PC-9 (cell line): ENCODE data around the gene CYGB. TPM values are rescaled to one million over a fixed set of nuclear protein-coding genes. Genes with fewer than 3 reads are reported as not detected.

Source experiments
- BruUV-seq: library from RNA; stranded (reverse); fragments of 400-500 nt; replicated peaks from 2 replicates; lab custom pipeline; 2021; lab: Mats Ljungman, UMichigan
- CTCF ChIA-PET: fragments of 300-600 bp; sonication (Branson Sonifier 250); formaldehyde crosslinking; loops from one replicate; lab custom pipeline; 2022; ENCODE audit warnings: antibody characterized with exemption; lab: Charles Lee
- POLR2A ChIA-PET: fragments of 300-600 bp; sonication (Branson Sonifier 250); formaldehyde crosslinking; loops from one replicate; lab custom pipeline; 2022; ENCODE audit warnings: antibody characterized with exemption; ENCODE audit not compliant: unreplicated experiment; lab: Charles Lee
- DNase-seq, 2 experiments: peaks; one replicate each; pipeline versions ENCODE4 v3.0.0 to v3.0.0-alpha.2; 2015 to 2022; ENCODE audit warnings: mixed read lengths in 1 of 2
- H2AFZ ChIP-seq: fragments of 200-600 bp; sonication (generic); 2 replicates; pipeline ENCODE4 v1.8.1; 2017; ENCODE audit warnings: antibody characterized with exemption
- H3F3A ChIP-seq: fragments of 200-600 bp; sonication (generic); 2 replicates; pipeline ENCODE4 v1.8.1; 2017; ENCODE audit warnings: antibody characterized with exemption, mild to moderate bottlenecking, low read depth; ENCODE audit not compliant: insufficient read depth
- H3K27ac ChIP-seq: fragments of 200-600 bp; sonication (generic); 2 replicates; pipeline ENCODE4 v1.6.1; 2016; ENCODE audit warnings: mixed run types
- H3K27me3 ChIP-seq: fragments of 200-600 bp; sonication (generic); 2 replicates; pipeline ENCODE4 v1.6.1; 2016; ENCODE audit warnings: low read depth, mixed run types; ENCODE audit not compliant: insufficient read depth
- H3K36me3 ChIP-seq: fragments of 200-600 bp; sonication (generic); 2 replicates; pipeline ENCODE4 v1.6.1; 2016; ENCODE audit warnings: low read depth, mixed run types
- H3K4me1 ChIP-seq: fragments of 200-600 bp; sonication (generic); replicated peaks from 2 replicates; pipeline ENCODE4 v1.6.1; 2016; ENCODE audit warnings: mixed run types; ENCODE audit not compliant: insufficient read depth
- H3K4me2 ChIP-seq: fragments of 200-600 bp; sonication (generic); 2 replicates; pipeline ENCODE4 v1.6.1; 2017; ENCODE audit warnings: mixed run types
- H3K4me3 ChIP-seq: fragments of 200-600 bp; sonication (generic); 2 replicates; pipeline ENCODE4 v1.6.1; 2016; ENCODE audit warnings: mixed run types
- H3K79me2 ChIP-seq: fragments of 200-600 bp; sonication (generic); 2 replicates; pipeline ENCODE4 v1.6.1; 2017; ENCODE audit warnings: low read depth, mixed run types
- H3K9me2 ChIP-seq: fragments of 200-600 bp; sonication (generic); 2 replicates; pipeline ENCODE4 v1.8.1; 2017; ENCODE audit warnings: mild to moderate bottlenecking; ENCODE audit not compliant: insufficient read depth
- H3K9me3 ChIP-seq: fragments of 200-600 bp; sonication (generic); 2 replicates; pipeline ENCODE4 v1.8.1; 2016; ENCODE audit warnings: low read depth; ENCODE audit not compliant: insufficient read depth
- H4K20me1 ChIP-seq: fragments of 200-600 bp; sonication (generic); 2 replicates; pipeline ENCODE4 v1.8.1; 2017; ENCODE audit not compliant: insufficient read depth
- EZH2 ChIP-seq: fragments of 200-600 bp; sonication (generic); IDR thresholded peaks from 2 replicates; pipeline ENCODE4 v1.8.0; 2017; ENCODE audit warnings: antibody characterized with exemption, low read depth
- intact Hi-C: fragments of 100-400 bp; cut with micrococcal nuclease; formaldehyde crosslinking; loops from one replicate; pipeline ENCODE4 v1.10.0; 2022; ENCODE audit not compliant: unreplicated experiment
- total RNA-seq: library from RNA; stranded (reverse); gene quantifications from 2 replicates; pipeline ENCODE4 v1.2.3, GENCODE V29; 2021
- TF ChIP-seq, protein P1 (sequence below): fragments of 200-600 bp; sonication (generic); conservative IDR thresholded peaks from 2 replicates; pipeline ENCODE4 v1.6.1; 2017; ENCODE audit warnings: mixed run types, antibody characterized with exemption, mild to moderate bottlenecking, moderate library complexity

Gene CYGB
- total RNA-seq, 1 experiment from 2014 or later, result 1.1 TPM

DNA sequence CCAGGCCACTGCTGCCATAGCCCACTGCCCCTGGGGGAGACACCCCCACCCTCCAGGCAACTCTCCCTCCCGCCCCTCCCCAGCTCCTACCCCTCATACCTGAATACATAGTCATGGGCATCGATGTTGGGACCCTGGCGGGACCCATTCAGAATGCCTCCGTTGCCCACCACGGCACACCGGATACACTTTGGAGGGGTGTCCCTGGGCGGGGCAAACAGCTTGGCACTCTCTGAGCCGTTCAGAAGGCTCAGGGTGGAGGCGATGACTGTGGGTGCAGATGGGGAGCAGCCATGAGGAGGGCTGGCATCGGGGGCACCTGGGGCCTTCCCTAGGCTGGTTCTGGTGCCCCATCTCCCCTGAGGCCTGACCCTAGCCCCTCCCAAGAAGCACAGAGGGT, 35.6 kb upstream of the CYGB start:
- Histone ChIP-seq H4K20me1 (no peaks in the 10 kb centered on the region), H3K4me2 (no peak overlapping the region), H2AFZ (no peak overlapping the region), H3K9me2 (no peaks in the 10 kb centered on the region), H3K4me1 (no peaks in the 10 kb centered on the region), H3K9me3 (no peaks in the 10 kb centered on the region), H3K36me3 (no peaks in the 10 kb centered on the region), H3K27ac (no peak overlapping the region), H3K4me3 (no peak overlapping the region), H3K27me3 (no peaks in the 10 kb centered on the region), H3K79me2 (no peaks in the 10 kb centered on the region), H3F3A (no peaks in the 10 kb centered on the region)
- no peak for DNase-seq
- ChIA-PET CTCF (no interaction called here), POLR2A (no interaction called here)
- no peak for TF ChIP-seq EZH2
- TF ChIP-seq, protein P1, sequence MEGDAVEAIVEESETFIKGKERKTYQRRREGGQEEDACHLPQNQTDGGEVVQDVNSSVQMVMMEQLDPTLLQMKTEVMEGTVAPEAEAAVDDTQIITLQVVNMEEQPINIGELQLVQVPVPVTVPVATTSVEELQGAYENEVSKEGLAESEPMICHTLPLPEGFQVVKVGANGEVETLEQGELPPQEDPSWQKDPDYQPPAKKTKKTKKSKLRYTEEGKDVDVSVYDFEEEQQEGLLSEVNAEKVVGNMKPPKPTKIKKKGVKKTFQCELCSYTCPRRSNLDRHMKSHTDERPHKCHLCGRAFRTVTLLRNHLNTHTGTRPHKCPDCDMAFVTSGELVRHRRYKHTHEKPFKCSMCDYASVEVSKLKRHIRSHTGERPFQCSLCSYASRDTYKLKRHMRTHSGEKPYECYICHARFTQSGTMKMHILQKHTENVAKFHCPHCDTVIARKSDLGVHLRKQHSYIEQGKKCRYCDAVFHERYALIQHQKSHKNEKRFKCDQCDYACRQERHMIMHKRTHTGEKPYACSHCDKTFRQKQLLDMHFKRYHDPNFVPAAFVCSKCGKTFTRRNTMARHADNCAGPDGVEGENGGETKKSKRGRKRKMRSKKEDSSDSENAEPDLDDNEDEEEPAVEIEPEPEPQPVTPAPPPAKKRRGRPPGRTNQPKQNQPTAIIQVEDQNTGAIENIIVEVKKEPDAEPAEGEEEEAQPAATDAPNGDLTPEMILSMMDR, result no peak
- no TSS peak for BruUV-seq
- intact Hi-C loops, result no loop called here

DNA sequence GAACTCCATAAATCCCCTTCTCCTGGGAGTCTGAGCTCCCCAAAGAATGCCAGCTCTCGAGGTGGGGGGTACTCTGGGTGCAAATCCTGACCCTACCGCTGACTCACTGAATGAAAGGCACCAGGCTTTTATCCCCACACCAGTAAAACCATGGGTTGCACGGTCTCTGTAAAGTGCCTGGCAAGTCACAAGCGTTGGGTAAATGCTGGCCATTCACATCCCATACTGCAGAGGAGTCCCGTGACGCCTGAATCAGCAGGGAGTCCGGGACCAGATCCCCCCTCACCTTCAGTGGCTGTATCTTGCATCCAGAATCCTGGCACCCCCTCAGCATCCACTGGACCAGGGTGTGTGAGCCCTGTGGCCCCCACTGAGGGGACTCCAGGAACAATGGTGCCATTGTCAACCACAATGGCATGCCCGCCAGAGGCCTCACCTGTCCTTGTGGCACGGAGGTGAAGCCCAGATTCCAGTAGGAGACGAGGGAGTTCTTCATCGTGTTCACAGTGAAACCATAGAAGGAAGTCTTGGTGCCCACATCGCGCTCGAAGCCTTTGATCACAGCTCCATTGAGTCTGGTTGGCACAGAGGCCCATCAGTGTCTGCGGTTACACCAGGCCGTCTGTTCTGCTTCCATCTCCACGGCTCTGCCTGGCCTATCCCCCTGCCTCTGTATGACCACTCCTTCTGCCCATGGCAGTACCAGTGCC, 34.8 kb upstream of the CYGB start:
- H3K9me3 ChIP-seq, result no peaks in the 10 kb centered on the region
- TF ChIP-seq EZH2, result no peak
- TF ChIP-seq, protein P1, result no peak
- H3K27me3 ChIP-seq, result no peaks in the 10 kb centered on the region
- no peaks in the 10 kb centered on the region for H3K4me1 ChIP-seq
- ChIA-PET CTCF (no interaction called here), POLR2A (no interaction called here)
- no peaks in the 10 kb centered on the region for H3K79me2 ChIP-seq
- no TSS peak for BruUV-seq
- H2AFZ ChIP-seq, result no peak overlapping the region
- no peak overlapping the region for H3K27ac ChIP-seq
- no peaks in the 10 kb centered on the region for H3K9me2 ChIP-seq
- no peak for DNase-seq
- H3K36me3 ChIP-seq, result no peaks in the 10 kb centered on the region
- no peak overlapping the region for H3K4me3 ChIP-seq
- no peak overlapping the region for H3K4me2 ChIP-seq
- intact Hi-C loops, result no loop called here
- peaks cover 2% of the 10 kb centered on the region for H3F3A ChIP-seq
- H4K20me1 ChIP-seq, result no peaks in the 10 kb centered on the region

DNA sequence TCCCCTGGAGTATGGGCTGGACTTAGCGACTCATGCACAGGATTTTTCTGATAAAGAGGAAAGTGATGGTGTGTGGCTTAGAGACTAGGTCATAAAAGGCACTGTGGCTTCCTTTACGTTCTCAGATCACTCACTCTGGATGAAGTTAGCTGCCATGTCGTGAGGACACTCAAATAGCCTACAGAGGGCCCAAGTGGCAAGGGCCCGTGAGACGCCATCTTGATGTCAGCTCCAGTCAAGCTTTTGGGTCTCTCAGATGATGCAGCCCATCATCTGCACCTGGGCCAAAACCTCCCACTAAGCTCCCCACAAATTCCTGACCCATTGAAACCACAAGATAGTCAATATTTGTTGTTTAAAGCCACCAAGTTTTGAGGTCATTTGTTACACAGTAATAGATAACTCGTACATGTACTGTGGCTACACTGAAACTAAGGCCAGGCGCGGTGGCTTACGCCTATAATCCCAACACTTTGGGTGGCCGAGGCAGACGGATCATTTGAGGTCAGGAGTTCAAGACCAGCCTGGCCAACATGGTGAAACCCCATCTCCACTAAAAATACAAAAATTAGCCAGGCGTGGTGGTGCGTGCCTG, 33.5 kb upstream of the CYGB start:
- H2AFZ ChIP-seq, result no peak overlapping the region
- no peak overlapping the region for H3K27ac ChIP-seq
- no peak overlapping the region for H3K4me3 ChIP-seq
- BruUV-seq, result no TSS peak
- no peak for DNase-seq
- H4K20me1 ChIP-seq, result peaks cover 7% of the 10 kb centered on the region
- H3K27me3 ChIP-seq, result no peaks in the 10 kb centered on the region
- ChIA-PET CTCF (no interaction called here), POLR2A (no interaction called here)
- TF ChIP-seq EZH2, result no peak
- TF ChIP-seq, protein P1, result no peak
- no peaks in the 10 kb centered on the region for H3K9me3 ChIP-seq
- H3K79me2 ChIP-seq, result no peaks in the 10 kb centered on the region
- H3K4me1 ChIP-seq, result no peaks in the 10 kb centered on the region
- intact Hi-C loops, result no loop called here
- peaks cover 13% of the 10 kb centered on the region for H3F3A ChIP-seq
- no peak overlapping the region for H3K4me2 ChIP-seq
- H3K36me3 ChIP-seq, result no peaks in the 10 kb centered on the region
- no peaks in the 10 kb centered on the region for H3K9me2 ChIP-seq
